ENCODE measurements around the gene NSUN4.
"Not testable (repeated sequence)": the region's sequence is repeated elsewhere in the genome, so short reads cannot be mapped to it uniquely, and the experiment has no call there.

Gene NSUN4

DNA sequence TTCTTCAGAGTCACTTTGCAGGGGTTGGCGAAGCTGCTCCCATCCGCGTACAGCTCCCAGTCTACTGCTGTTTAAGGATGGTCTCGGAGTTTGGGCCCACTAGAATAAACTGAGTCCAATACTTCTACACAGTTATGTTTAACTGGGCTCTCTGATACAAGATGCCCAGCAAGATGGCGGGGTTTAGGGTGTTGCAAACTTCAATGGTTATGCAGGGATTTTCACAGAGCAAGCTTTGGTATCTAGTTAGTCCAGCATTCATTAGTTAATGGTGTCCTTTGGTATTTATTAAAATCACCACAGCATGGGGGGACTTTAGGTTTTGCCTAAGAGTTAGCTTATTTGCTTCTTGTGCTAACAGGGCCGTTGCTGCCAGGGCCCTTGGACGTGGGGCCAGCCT, 12.4 kb upstream of the NSUN4 start:
- not testable (repeated sequence) for DNase-seq

- DNase-seq: not testable (repeated sequence)
Measured at GRCh38 chr1:46329807-46330206, 10.8 kb upstream of the NSUN4 start.

GRCh38 chr1:46330381-46330780, 10.2 kb upstream of the NSUN4 start:
- not testable (repeated sequence) for DNase-seq

DNA sequence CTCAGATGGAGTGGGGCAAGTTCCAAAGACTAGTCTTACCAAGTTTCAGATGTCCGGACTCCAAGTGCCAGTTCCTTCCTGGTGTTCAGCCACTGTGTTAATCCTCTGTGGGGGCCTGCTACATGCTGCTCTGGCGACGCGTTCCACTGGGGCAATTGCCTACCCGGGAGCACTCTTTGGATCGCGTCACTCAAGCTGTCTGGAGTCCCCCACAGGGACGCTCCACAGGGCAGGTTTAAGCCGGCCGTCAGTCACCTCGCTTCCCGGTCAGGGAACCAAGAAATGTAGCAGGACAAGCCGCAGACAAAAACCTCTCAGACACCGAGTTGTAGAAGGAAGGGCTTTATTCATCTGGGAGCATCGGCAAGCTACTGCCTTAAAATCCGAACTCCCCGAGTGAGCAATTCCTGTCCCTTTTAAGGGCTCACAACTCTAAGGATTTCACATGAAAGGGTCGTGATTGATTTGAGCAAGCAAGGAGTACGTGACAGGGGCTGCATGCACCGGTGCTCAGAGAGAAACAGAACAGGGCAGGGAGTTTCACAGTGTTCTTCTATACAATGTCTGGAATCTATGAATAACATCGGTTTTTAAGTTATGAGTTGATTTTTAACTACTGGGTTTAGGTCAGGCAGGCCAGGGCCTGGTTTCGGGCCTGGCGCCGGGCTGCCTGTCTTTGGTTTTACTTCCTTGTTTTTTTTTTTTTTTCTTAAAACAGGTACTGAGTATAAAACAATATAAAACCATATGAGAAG, 8.6 kb upstream of the NSUN4 start:
- DNase-seq: not testable (repeated sequence)

DNA sequence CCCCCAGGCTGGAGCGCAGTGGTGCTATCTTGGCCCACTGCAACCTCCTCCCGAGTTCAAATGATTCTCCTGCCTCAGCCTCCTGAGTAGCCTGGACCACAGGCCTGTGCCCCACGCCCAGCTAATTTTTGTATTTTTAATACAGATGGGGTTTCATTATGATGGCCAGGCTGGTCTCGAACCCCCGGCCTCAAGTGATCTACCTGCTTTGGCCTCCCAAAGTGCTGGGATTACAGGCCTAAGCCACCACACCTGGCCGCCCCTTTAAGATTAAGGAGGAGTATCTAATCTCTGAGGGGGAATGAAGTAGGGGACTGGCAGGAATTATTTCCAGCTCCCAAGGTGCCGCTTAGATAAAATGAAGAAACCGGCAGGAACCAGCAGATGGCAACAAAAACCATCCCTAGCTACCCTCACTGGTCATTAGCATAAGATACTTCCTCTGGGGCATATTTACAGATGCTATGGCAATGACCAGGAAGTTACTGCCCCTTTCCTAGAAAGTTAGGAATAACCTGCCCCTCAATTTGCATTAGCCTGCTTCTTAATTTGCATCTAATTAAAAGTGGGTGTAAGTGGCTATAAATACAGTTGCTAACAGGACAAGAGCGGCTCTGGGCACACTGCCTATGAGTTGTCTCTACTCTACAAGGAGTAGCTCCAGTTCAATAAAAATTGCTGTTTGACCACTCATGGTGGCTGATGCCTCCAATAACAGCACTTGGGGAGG, 7.1 kb upstream of the NSUN4 start:
- peak in 1 of 2 donors; percentile 8 for DNase-seq

GRCh38 chr1:46334030-46334384, 6.6 kb upstream of the NSUN4 start:
- no peak for DNase-seq

DNA sequence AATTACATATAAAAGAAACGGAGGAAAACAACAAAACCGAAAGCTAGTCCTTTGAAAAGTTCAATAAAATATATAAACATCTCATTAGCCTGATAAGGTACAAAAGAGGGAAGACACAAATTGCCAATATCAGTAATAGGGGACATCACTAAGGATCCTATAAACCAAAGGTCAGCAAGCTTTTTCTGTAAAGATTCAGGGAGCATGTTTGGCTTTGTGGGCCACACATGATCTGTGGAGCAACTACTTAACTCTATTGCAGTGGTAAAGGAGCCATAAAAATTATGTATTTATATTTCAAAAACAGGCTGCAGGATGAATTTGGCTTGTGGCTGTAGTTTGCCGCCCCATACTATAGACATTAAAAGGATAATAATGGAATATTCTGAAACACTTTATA, 5.5 kb upstream of the NSUN4 start:
- no peak for DNase-seq

- not testable (repeated sequence) for DNase-seq
Measured at GRCh38 chr1:46337409-46337808, 3.2 kb upstream of the NSUN4 start.

DNA sequence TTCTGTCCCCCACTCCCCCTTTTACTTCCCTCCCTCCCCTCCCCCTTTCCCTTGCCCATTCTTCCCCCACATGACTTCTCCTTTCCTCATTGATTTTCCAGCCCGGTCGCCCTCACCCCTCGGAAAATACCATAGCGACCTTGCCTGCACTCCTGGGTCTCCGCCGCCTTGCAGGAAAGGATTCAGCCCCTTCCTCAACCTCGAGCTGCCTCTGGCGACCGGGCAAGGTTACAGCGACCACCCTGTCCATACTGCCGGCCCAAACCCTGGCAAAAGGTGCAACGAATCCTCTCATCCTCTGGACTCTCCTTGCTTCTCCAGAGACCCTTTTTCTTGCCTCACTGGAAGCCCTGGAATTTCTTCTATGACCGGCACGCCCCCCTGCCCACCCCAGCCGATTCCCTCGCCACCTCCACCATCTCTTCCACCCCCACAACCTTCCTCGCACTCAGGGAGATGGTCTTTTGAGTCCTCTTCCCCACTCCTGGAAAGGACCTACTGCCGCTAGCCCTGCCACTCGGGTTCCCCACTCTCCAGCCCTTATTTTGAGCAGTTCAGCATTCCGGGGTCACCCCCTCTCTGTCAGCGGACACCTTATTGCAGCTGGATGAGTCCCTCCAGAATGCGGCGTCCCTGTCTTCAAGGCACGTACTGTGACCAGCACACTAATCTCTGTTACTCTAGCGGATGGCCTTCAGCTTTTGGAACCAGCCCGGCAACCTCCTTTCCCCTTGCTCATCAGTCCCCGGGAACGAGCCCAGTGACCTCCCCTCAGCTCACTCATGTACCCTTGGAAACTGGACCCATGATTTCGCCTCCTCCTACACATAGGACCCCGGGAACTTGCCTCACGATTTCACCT, 846 bp downstream of the NSUN4 start:
- no peak for DNase-seq

DNA sequence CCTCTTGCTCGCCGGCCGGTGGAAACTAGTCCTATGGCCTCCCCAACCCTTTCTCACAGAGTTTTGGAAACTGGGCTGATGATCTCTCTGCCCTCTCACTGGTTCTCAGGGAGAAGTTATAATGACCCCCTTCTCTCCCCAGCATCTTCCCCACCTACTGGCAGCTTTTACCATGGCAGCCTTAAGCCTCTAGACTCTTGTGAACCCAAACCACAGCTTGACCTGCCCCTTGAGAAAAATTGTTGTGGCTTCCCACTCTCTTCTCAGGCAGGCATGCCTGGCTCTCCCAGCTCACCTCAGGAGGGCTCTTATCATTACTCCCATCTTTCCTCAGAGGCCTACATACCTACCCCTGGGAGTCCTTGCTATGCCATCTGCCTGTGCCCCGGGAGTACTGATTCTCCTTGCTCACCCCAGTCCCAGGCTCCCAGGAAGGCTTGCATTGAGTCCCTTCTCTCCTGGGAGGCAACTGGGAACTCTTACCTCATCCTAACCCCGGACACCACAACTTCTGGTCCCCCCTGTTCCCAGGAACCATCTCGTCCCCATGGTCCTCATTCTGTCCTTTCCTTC, 1.6 kb downstream of the NSUN4 start:
- no peak for DNase-seq

- DNase-seq: no peak
Measured at GRCh38 chr1:46342677-46343350, 2.2 kb downstream of the NSUN4 start.

DNA sequence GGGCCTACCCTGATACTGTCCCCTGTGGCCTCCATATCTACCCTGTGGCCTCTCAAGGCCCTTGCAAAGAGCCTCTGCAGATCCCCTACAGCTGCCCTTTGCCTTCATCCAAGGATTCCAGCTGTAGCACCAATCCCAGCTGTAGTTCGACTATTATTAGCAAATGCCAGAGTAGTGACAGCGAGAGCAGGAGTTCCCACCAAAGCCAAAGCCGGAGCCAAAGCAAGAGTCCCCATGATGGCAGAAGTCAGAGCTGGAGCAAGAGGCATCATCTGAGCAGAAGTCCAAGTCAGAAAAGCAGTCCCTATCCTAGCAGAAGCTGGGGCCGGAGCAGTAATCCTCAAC, 2.7 kb downstream of the NSUN4 start:
- DNase-seq: no peak

- no peak for DNase-seq
Measured at GRCh38 chr1:46343705-46344104, 3.1 kb downstream of the NSUN4 start.

DNA sequence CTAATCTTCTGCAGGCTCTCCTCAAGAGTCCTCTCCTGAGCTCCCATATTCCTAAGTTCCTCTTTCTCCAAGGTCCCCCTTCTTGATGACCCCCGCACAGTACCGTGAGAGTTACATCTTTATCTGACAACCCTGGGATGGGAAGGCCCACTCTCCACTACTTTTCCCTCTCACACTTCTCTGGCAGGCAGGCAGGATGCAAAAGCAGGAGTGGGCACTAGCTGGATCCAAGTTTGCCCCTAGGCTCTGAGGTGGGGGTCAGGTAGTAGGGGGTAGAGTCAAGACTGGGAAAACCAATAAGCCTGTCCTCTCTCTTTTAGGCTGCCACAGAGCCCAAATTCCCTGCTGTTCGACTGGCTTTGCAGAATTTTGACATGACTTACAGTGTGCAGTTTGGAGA, 3.9 kb downstream of the NSUN4 start:
- DNase-seq: no peak

DNA sequence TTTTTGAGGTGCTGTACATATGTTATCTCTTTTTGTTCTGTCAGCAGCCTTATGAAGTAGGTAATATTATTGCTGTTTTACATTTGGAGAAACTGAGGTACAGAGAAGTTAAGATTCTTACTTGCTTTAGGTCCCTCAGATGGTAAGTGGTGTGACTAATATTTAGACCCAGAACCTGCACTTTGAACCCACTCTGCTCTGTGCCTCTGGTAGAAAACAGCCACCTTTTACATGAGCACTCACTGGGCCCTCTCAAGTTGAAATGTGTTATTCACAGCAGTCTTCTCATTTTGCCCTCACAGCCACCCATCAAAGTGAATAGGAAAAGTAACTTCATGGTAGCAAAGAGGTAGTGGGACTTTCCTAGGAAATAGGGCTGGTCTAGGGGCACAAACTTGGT, 4.7 kb downstream of the NSUN4 start:
- no peak for DNase-seq

GRCh38 chr1:46352363-46352762, 11.8 kb downstream of the NSUN4 start:
- no peak for DNase-seq

- DNase-seq: not testable (repeated sequence)
Measured at GRCh38 chr1:46355920-46356319, 15.3 kb downstream of the NSUN4 start.

DNA sequence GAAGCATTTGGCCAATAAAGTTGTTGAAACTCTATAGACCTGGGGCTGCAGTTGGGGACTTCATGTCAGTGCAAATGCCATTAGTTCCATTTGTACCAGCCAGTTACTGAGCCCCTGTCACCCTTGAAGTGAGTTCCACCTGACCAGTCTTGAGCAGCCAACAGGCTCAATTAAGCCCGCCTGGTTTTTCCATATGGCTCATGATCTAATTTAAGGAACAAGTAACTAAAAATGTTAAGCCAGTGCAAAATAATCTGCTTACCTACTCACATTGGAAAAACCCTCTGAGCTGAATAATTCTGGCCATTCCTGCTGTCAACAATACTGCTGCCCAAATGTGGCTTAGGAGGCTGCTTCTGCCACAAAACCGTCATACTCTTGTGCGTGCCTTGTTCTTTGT, 21.6 kb downstream of the NSUN4 start:
- no peak for DNase-seq

DNA sequence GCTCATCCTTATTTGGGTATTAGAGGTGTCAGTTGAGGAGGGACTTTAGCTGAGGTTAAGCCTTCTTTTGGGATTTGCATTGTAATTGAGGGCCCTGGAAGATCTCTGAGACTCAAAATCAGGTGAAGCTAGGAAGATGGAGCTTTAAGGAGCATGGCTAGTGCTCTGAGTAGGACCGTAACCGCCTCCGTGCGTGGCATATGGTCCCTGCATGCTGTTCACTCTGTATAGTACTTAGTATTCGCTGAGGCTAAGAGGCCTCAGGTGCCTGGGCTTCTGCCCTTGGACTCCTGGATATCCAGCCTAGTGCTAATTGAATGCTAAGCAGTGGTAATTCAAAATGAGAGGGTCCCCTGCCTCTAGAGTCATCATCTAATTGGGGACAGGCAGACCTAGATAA, 22.5 kb downstream of the NSUN4 start:
- DNase-seq: no peak

- no peak for DNase-seq
Measured at GRCh38 chr1:46364612-46365011, 24.0 kb downstream of the NSUN4 start.

- not testable (repeated sequence) for DNase-seq
Measured at GRCh38 chr1:46365796-46366195, 25.2 kb downstream of the NSUN4 start.

DNA sequence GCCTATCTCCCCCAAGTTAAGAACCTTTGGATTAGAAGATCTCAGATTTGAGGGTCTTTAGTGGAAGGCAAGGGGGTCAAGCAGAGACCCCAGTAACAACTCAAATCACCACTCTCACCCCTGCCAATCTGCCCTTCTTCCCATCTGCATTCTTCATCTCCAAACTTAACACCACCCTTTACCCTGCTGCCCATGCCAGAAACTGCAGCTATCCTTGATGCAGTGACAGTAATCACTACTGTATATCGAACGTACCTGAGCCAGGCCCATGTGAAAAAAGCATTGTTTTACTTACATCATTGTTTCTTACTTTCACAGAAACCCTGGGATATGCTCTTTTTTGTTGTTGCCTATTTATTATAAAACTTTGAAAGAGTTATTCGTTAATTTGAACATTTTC, 26.5 kb downstream of the NSUN4 start:
- DNase-seq: no peak

DNA sequence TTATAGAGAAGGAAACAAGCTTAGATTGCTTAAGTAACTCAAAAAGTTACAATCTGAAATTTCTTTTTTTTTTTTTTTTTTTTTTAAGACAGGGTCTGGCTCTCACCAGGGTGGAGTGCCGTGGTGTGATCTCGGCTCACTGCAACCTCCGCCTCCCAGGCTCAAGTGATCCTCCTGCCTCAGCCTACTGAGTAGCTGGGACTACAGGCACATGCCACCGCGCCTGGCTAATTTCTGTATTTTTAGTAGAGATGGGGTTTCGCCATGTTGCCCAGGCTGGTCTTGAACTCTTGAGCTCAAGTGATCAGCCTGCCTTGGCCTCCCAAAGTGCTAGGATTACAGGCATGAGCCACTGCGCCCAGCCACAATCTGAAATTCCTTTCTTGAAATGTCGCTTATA, 27.1 kb downstream of the NSUN4 start:
- not testable (repeated sequence) for DNase-seq
